Breast epithelium (tissue), 3 donors: ENCODE measurements around the gene SLC34A3.

Experiments
- POLR2A ChIP-seq: fragments of 450-650 bp; IDR thresholded peaks from one replicate; pipeline ENCODE4 v1.6.1; 2016; ENCODE audit warnings: antibody characterized with exemption, mild to moderate bottlenecking, moderate library complexity
- POLR2AphosphoS5 ChIP-seq, 3 donors: sonication (generic); formaldehyde crosslinking; IDR thresholded peaks; one replicate each; pipeline ENCODE4 v1.6.1; 2017; ENCODE audit warnings: antibody characterized with exemption in 3 of 3
- TF ChIP-seq, protein P1 (sequence below), 3 donors: fragments of 450-650 bp; IDR thresholded peaks; one replicate each; pipeline ENCODE4 v1.5.1; 2016 to 2017; ENCODE audit warnings: antibody characterized with exemption in 3 of 3, mild to moderate bottlenecking in 3 of 3, moderate library complexity in 3 of 3

GRCh38 chr9:137229903-137230704 is 597 bp upstream of the SLC34A3 start:
- TF ChIP-seq, protein P1, sequence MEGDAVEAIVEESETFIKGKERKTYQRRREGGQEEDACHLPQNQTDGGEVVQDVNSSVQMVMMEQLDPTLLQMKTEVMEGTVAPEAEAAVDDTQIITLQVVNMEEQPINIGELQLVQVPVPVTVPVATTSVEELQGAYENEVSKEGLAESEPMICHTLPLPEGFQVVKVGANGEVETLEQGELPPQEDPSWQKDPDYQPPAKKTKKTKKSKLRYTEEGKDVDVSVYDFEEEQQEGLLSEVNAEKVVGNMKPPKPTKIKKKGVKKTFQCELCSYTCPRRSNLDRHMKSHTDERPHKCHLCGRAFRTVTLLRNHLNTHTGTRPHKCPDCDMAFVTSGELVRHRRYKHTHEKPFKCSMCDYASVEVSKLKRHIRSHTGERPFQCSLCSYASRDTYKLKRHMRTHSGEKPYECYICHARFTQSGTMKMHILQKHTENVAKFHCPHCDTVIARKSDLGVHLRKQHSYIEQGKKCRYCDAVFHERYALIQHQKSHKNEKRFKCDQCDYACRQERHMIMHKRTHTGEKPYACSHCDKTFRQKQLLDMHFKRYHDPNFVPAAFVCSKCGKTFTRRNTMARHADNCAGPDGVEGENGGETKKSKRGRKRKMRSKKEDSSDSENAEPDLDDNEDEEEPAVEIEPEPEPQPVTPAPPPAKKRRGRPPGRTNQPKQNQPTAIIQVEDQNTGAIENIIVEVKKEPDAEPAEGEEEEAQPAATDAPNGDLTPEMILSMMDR (IDR thresholded peaks at IDR 0.05): no peak
- TF ChIP-seq POLR2A: no peak
- TF ChIP-seq POLR2AphosphoS5 (IDR thresholded peaks at IDR 0.05): no peak
